CD4-positive, alpha-beta T cell treated with Interleukin-10 for 1 hour (primary cell): ENCODE results near the gene SLC2A6.
A peak's percentile ranks its signal among the peaks of the same experiment; 100 is the strongest.
"Not testable (repeated sequence)": the region's sequence is repeated elsewhere in the genome, so short reads cannot be mapped to it uniquely, and the experiment has no call there.

ENCODE experiments used
- DNase-seq: peaks from one replicate; pipeline ENCODE4 v3.0.0-alpha.2; 2020

SLC2A6 gene

GRCh38 chr9:133459476-133460404 lies 19.2 kb downstream of the SLC2A6 start, which contains the start of gene CACFD1:
Gene CACFD1, plus strand, starts transcription at chr9:133459978. Its CDS starts 89 bp downstream, at chr9:133460067.
- peak; percentile 92 for DNase-seq

- no peak for DNase-seq
Measured at GRCh38 chr9:133458643-133459312, 20.1 kb downstream of the SLC2A6 start.

DNA sequence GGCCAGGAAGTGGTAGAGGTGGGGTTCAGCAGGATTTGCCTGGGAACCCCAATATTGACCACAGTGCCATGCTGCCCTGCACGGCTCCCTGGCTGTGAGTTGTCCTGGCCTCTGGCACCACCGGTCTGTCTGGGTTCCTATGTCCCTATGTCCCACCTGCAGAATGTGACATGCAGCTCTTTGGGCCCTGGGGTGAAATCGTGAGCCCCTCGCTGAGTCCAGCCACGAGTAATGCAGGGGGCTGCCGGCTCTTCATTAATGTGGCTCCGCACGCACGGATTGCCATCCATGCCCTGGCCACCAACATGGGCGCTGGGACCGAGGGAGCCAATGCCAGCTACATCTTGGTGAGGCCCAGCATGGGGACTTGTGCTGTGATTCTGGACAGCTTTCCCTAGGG lies 21.2 kb downstream of the SLC2A6 start:
- DNase-seq = no peak

- no peak for DNase-seq
Measured at GRCh38 chr9:133457233-133457632, 21.7 kb downstream of the SLC2A6 start.

DNA sequence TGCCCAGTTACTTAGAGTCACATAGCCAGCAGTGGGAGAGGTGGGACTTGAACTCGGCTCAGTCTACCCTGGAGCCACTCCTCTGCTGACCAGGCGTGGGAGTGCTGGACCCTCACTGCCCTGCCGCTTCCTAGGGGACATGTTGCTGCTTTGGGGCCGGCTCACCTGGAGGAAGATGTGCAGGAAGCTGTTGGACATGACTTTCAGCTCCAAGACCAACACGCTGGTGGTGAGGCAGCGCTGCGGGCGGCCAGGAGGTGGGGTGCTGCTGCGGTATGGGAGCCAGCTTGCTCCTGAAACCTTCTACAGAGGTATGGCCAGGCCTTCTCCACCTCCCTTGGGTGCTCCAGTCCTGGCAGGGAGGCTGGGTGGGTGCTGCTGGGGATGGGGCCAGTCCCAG lies 22.5 kb downstream of the SLC2A6 start:
- DNase-seq = no peak

DNA sequence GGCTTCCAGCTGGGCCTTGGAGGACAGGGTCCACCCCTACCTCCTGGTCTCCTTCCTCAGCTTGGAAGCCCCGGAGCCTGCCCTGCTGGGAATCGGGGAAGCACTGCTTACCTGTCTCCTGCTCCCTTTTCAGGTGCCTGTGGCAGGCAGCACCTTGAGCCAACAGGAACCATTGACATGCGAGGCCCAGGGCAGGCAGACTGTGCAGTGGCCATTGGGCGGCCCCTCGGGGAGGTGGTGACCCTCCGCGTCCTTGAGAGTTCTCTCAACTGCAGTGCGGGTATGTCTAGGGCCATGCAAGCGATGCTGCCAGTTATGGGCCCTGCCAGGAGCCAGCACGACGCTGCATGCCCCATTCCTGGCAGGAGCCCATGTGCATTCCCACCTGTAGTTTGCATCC lies 23.0 kb downstream of the SLC2A6 start:
- DNase-seq = no peak

DNA sequence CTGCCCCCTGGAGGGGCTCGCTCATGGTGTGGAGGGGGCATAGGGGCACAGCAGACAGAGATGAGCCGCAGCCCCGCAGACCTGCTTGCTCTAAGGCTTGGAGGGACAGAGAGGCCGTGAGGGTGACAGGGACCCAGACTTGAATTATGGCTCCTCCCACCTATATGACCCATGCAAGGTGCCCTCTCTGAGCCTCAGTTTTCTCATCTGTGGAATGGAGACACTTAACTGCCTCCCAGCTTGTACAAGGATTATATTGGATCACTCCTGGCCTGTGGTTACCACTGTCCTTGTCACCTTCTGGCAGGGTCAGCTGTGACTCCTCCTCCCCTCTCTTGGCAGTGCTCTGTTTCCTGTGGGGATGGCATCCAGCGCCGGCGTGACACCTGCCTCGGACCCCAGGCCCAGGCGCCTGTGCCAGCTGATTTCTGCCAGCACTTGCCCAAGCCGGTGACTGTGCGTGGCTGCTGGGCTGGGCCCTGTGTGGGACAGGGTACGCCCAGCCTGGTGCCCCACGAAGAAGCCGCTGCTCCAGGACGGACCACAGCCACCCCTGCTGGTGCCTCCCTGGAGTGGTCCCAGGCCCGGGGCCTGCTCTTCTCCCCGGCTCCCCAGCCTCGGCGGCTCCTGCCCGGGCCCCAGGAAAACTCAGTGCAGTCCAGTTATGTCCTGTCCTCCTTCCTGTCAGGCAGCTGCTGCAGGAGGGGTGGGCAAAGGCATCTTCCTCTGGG lies 23.8 kb downstream of the SLC2A6 start:
- DNase-seq = no peak

DNA sequence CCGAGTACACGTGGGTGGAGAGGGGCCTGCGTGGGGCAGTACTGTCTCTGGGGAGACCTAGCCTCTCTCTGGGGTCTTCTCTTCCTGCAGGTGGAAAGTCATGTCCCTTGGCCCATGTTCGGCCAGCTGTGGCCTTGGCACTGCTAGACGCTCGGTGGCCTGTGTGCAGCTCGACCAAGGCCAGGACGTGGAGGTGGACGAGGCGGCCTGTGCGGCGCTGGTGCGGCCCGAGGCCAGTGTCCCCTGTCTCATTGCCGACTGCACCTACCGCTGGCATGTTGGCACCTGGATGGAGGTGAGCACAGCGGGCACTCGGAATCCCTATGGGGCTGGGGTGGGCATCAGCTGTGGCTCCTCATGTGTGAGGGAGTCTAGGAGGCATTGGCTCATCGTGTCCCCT lies 24.6 kb downstream of the SLC2A6 start:
- no peak for DNase-seq

GRCh38 chr9:133453651-133454050 lies 25.2 kb downstream of the SLC2A6 start:
- no peak for DNase-seq

GRCh38 chr9:133452562-133452961 lies 26.3 kb downstream of the SLC2A6 start:
- no peak for DNase-seq

DNA sequence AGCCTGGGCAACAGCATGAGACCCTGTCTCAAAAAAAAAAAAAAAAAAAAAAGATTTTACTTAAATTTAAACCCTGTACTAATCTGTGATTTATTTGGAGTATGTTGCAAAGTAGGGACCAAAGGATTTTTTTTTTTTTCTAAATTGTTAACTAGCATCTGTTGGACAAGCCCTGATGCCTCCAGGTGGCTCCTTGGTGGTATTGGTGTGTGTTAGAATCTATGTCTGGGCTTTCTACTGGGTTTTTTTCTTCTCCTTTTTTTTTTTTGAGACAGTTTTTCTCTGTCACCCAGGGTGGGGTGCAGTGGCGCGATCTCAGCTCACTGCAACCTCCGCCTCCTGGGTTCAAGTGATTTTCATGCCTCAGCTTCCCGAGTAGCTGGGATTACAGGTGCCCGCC lies 27.0 kb downstream of the SLC2A6 start:
- not testable (repeated sequence) for DNase-seq

- DNase-seq = no peak
Measured at GRCh38 chr9:133449760-133450159, 29.1 kb downstream of the SLC2A6 start.

- DNase-seq = no peak
Measured at GRCh38 chr9:133448487-133448972, 30.4 kb downstream of the SLC2A6 start.

GRCh38 chr9:133445293-133445969 lies 33.5 kb downstream of the SLC2A6 start:
- no peak for DNase-seq

GRCh38 chr9:133443982-133444381 lies 34.9 kb downstream of the SLC2A6 start:
- DNase-seq = no peak

- no peak for DNase-seq
Measured at GRCh38 chr9:133443248-133443647, 35.7 kb downstream of the SLC2A6 start.

- no peak for DNase-seq
Measured at GRCh38 chr9:133441571-133441970, 37.3 kb downstream of the SLC2A6 start.

DNA sequence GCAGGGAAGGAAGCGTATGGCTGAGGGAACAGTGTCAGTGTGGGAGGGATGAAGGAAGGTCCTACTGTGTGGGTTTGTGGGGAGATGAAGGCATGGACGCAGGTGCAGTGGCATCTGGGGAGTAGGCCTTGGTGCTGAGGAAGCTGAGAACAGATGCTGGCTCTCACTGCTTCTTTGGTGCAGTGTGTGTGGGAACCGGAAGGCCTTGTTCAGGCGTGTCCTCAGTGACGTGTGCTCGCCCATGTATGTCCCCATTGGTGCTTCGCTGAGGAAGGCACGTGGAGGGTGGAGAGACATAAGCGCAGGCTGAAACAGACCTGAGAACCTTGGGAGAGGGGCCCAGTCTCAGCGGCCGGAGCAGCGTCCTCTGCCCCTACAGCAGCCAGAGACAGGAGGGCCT lies 38.0 kb downstream of the SLC2A6 start:
- no peak for DNase-seq

- DNase-seq = no peak
Measured at GRCh38 chr9:133439337-133439736, 39.6 kb downstream of the SLC2A6 start.

DNA sequence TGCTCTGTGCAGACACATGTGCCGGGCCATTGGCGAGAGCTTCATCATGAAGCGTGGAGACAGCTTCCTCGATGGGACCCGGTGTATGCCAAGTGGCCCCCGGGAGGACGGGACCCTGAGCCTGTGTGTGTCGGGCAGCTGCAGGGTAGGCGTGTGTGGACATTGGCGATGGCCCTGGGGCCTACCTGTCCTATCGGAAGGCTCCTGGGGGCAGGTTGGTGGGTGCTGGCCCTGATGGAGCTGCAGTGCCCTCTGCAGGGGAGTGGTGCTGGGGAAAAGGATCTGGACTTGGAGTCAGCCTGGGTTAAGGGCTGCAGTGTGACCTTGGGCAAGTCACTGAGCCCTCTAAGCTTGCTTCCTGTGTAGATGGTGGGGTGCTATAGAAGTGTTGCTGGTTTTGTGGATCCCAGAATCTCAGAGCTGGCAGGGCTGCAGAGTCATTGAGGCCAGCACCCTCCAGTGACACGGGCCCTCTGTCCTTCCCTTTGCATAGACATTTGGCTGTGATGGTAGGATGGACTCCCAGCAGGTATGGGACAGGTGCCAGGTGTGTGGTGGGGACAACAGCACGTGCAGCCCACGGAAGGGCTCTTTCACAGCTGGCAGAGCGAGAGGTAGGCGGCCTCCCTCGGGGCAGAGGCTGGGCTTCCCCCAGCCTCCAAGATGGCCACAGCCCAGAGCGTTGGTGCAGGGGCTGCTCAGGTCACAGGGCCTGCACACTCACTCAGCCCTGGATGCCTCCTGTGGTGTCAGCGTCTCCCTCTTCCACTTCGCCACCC lies 41.0 kb downstream of the SLC2A6 start:
- DNase-seq = no peak

GRCh38 chr9:133436681-133437080 lies 42.2 kb downstream of the SLC2A6 start:
- no peak for DNase-seq

GRCh38 chr9:133433351-133433843 lies 45.5 kb downstream of the SLC2A6 start:
- no peak for DNase-seq
